Activated CD8-positive, alpha-beta memory T cell treated with anti-CD3 and anti-CD28 coated beads for 24 hours (primary cell): Measurements from ENCODE around the gene BHLHE23.

Experiments
- DNase-seq: peaks from one replicate; pipeline ENCODE4 v3.0.0-alpha.2; 2020

Gene BHLHE23

GRCh38 chr20:63024573-63025392 is 18.0 kb upstream of the BHLHE23 start:
- DNase-seq: no peak

GRCh38 chr20:63023936-63024571 is 17.3 kb upstream of the BHLHE23 start:
- DNase-seq: no peak

- DNase-seq: no peak
Observed at GRCh38 chr20:63023071-63023935, 16.5 kb upstream of the BHLHE23 start.

GRCh38 chr20:63022501-63022900 is 15.7 kb upstream of the BHLHE23 start:
- no peak for DNase-seq

GRCh38 chr20:63021356-63022321 is 14.9 kb upstream of the BHLHE23 start:
- DNase-seq: no peak

GRCh38 chr20:63020681-63021080 is 13.9 kb upstream of the BHLHE23 start:
- DNase-seq: no peak

GRCh38 chr20:63017826-63018411 is 11.2 kb upstream of the BHLHE23 start:
- no peak for DNase-seq

- no peak for DNase-seq
Observed at GRCh38 chr20:63017076-63017825, 10.5 kb upstream of the BHLHE23 start.

GRCh38 chr20:63016514-63017075 is 9.8 kb upstream of the BHLHE23 start:
- no peak for DNase-seq

- DNase-seq: no peak
Observed at GRCh38 chr20:63015662-63016361, 9.0 kb upstream of the BHLHE23 start.

- no peak for DNase-seq
Observed at GRCh38 chr20:63015147-63015661, 8.4 kb upstream of the BHLHE23 start.

- no peak for DNase-seq
Observed at GRCh38 chr20:63014710-63015109, 7.9 kb upstream of the BHLHE23 start.

- DNase-seq: no peak
Observed at GRCh38 chr20:63014287-63014686, 7.5 kb upstream of the BHLHE23 start.

- no peak for DNase-seq
Observed at GRCh38 chr20:63013207-63013606, 6.4 kb upstream of the BHLHE23 start.

- no peak for DNase-seq
Observed at GRCh38 chr20:63011798-63012197, 5.0 kb upstream of the BHLHE23 start.

GRCh38 chr20:63009988-63010769 is 3.4 kb upstream of the BHLHE23 start:
- peak; percentile 83 for DNase-seq

GRCh38 chr20:63009045-63009961 is 2.5 kb upstream of the BHLHE23 start:
- peak; percentile 95 for DNase-seq

- no peak for DNase-seq
Observed at GRCh38 chr20:63008541-63009044, 1.8 kb upstream of the BHLHE23 start.
